Activated CD8-positive, alpha-beta T cell treated with anti-CD3 and anti-CD28 coated beads, Interleukin-2, amount 10 ng/mL, durations not matched to agents 7 days and 5 days (primary cell): ENCODE measurements around the gene SLC29A1. TPM values are rescaled to one million over a fixed set of nuclear protein-coding genes. Genes with fewer than 3 reads are reported as not detected.

Experiments used
- ATAC-seq: fragments of 150-1000 bp; cut with Tn5 transposase; one replicate; pipeline ENCODE4 v1.10.0; 2021; ENCODE audit warnings: moderate library complexity
- CTCF ChIA-PET: fragments of 350-600 bp; sonication (Branson Sonifier 250); formaldehyde crosslinking; loops from one replicate; lab custom pipeline; 2021; ENCODE audit warnings: antibody characterized with exemption; lab: Charles Lee
- POLR2A ChIA-PET: fragments of 350-600 bp; sonication (Branson Sonifier 250); formaldehyde crosslinking; loops from one replicate; lab custom pipeline; 2021; ENCODE audit warnings: antibody characterized with exemption; lab: Charles Lee
- DNase-seq: peaks from one replicate; pipeline ENCODE4 v3.0.0-alpha.2; 2020
- H3K27ac Mint-ChIP-seq: one replicate; pipeline ENCODE4 v1.8.0; 2021; ENCODE audit warnings: mild to moderate bottlenecking, mixed read lengths
- H3K27me3 Mint-ChIP-seq: one replicate; pipeline ENCODE4 v1.8.0; 2021; ENCODE audit warnings: low read depth, mixed read lengths
- H3K36me3 Mint-ChIP-seq: one replicate; pipeline ENCODE4 v1.8.0; 2021; ENCODE audit warnings: low read depth, mixed read lengths
- H3K4me1 Mint-ChIP-seq: one replicate; pipeline ENCODE4 v1.8.0; 2021; ENCODE audit warnings: low read depth, mixed read lengths
- H3K4me3 Mint-ChIP-seq: one replicate; pipeline ENCODE4 v1.8.0; 2021; ENCODE audit warnings: mild to moderate bottlenecking, mixed read lengths
- H3K9me3 Mint-ChIP-seq: one replicate; pipeline ENCODE4 v1.8.0; 2022; ENCODE audit warnings: mixed read lengths; ENCODE audit not compliant: insufficient read depth
- total RNA-seq, 2 experiments: library from RNA; stranded (reverse); gene quantifications; one replicate each; pipeline ENCODE4 v1.2.3, GENCODE V29; 2021

The SLC29A1 gene
- total RNA-seq, 2 experiments from 2014 or later = 49.2 to 53.4 TPM

GRCh38 chr6:44270526-44271405 is 47.4 kb downstream of the SLC29A1 start:
- peaks cover 52% of the 10 kb centered on the region for H3K27me3 Mint-ChIP-seq
- H3K4me1 Mint-ChIP-seq = peaks cover 32% of the 10 kb centered on the region
- ChIA-PET POLR2A (interaction anchor here (0.6 to 1.3 kb wide), 3 partner anchors 40 to 1106 kb away, joined by 3 read pairs; partner anchors contain the start of gene CDC5L), CTCF (interaction anchor here (6.5 to 7.4 kb wide), 2 partner anchors 42 to 65 kb away, joined by 49 to 137 read pairs; partner anchors contain the start of gene AARS2)
- DNase-seq (no peak), ATAC-seq (no peak)
- no peaks in the 10 kb centered on the region for H3K36me3 Mint-ChIP-seq
- no peaks in the 10 kb centered on the region for H3K9me3 Mint-ChIP-seq
- no peak overlapping the region for H3K4me3 Mint-ChIP-seq
- no peak overlapping the region for H3K27ac Mint-ChIP-seq

GRCh38 chr6:44271406-44271723 is 48.0 kb downstream of the SLC29A1 start:
- POLR2A ChIA-PET = interaction anchor here (1.3 kb wide), 1 partner anchor 39 kb away, joined by 3 read pairs; no protein-coding TSS in a partner anchor
- no peak for ATAC-seq
- CTCF ChIA-PET = interaction anchor here (1.2 to 6.5 kb wide), 3 partner anchors 9 to 42 kb away, joined by 3 to 49 read pairs (median 5); partner anchors contain the start of gene AARS2
- H3K4me3 Mint-ChIP-seq = no peak overlapping the region
- H3K27ac Mint-ChIP-seq = no peak overlapping the region
- H3K9me3 Mint-ChIP-seq = no peaks in the 10 kb centered on the region
- H3K27me3 Mint-ChIP-seq = peaks cover 53% of the 10 kb centered on the region
- DNase-seq = no peak
- H3K4me1 Mint-ChIP-seq = peaks cover 26% of the 10 kb centered on the region
- H3K36me3 Mint-ChIP-seq = no peaks in the 10 kb centered on the region

DNA sequence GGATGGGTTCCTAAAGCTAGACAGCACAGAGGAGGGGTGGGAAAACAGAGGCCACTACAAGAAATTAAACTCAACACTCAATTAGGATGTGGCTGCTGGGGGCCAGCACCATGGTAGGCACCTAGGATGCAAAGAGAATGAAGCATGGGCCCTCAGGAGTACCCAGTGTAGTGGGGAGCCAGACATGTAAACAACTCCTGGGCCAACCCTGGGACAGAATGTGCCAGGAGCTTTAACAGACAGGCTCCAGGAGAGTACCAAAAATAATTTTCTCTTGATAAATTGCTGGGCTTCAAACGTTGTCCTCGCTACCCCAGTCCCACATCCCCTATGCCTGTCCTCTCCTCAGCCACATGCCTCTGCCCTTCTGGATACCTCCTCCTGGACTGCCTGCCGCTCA is 48.5 kb downstream of the SLC29A1 start:
- H3K4me3 Mint-ChIP-seq = no peak overlapping the region

DNA sequence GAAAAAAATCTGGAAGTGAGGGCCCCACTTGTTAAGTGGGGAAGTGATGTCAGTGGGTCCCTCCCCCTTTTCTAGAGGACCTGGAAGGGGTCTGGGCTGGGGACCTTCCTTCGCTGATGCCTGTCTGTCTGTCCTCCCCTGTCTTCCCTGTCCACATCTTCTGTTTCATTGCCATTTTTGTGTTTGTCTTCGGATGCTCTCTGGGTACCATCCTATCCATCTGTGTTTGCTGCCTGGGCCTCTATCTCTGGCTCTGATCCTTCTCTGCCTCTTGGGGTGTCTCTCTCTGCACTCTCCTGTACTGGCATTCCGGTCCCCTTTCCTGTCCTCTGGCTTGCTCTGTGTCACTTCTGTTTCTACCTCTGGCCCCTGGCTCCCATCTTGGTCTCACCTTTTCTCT is 49.1 kb downstream of the SLC29A1 start:
- ATAC-seq = no peak
- H3K36me3 Mint-ChIP-seq = no peaks in the 10 kb centered on the region
- peaks cover 17% of the 10 kb centered on the region for H3K4me1 Mint-ChIP-seq
- ChIA-PET POLR2A (interaction anchor here (0.6 to 1.2 kb wide), 2 partner anchors 26 to 60 kb away, joined by 3 to 5 read pairs; partner anchors contain the start of gene HSP90AB1), CTCF (interaction anchor here (1.2 to 1.3 kb wide), 2 partner anchors 10 to 32 kb away, joined by 3 to 5 read pairs; no protein-coding TSS in a partner anchor)
- H3K27me3 Mint-ChIP-seq = peaks cover 63% of the 10 kb centered on the region
- H3K4me3 Mint-ChIP-seq = no peak overlapping the region
- H3K27ac Mint-ChIP-seq = no peak overlapping the region
- DNase-seq = no peak
- no peaks in the 10 kb centered on the region for H3K9me3 Mint-ChIP-seq

More for the DNA sequence above, 48.5 kb downstream of the SLC29A1 start:
- peaks cover 20% of the 10 kb centered on the region for H3K4me1 Mint-ChIP-seq
- CTCF ChIA-PET = interaction anchor here (1.2 to 6.5 kb wide), 3 partner anchors 10 to 41 kb away, joined by 3 to 49 read pairs (median 5); partner anchors contain the start of gene AARS2
- H3K9me3 Mint-ChIP-seq = no peaks in the 10 kb centered on the region
- no peak for DNase-seq
- no peaks in the 10 kb centered on the region for H3K36me3 Mint-ChIP-seq
- H3K27me3 Mint-ChIP-seq = peaks cover 57% of the 10 kb centered on the region
- no peak overlapping the region for H3K27ac Mint-ChIP-seq
- no peak for ATAC-seq
- POLR2A ChIA-PET = interaction anchor here (0.6 to 1.3 kb wide), 3 partner anchors 25 to 61 kb away, joined by 3 to 5 read pairs (median 3); partner anchors contain the start of gene HSP90AB1

- CTCF ChIA-PET = interaction anchor here (1.3 kb wide), 2 partner anchors 31 to 32 kb away, joined by 5 read pairs; no protein-coding TSS in a partner anchor
- Mint-ChIP-seq H3K4me1 (peaks cover 13% of the 10 kb centered on the region), H3K4me3 (no peak overlapping the region), H3K36me3 (no peaks in the 10 kb centered on the region), H3K27me3 (peaks cover 69% of the 10 kb centered on the region), H3K27ac (no peak overlapping the region), H3K9me3 (no peaks in the 10 kb centered on the region)
- DNase-seq = no peak
- POLR2A ChIA-PET = interaction anchor here (1.2 kb wide), 1 partner anchor 26 kb away, joined by 5 read pairs; the partner anchor contains the start of gene HSP90AB1
- ATAC-seq = no peak
Observed at GRCh38 chr6:44272999-44273566, 49.7 kb downstream of the SLC29A1 start.

- no peak overlapping the region for H3K27ac Mint-ChIP-seq
- peaks cover 13% of the 10 kb centered on the region for H3K4me1 Mint-ChIP-seq
- POLR2A ChIA-PET = no interaction called here
- H3K27me3 Mint-ChIP-seq = peaks cover 72% of the 10 kb centered on the region
- DNase-seq (no peak), ATAC-seq (no peak)
- no peaks in the 10 kb centered on the region for H3K9me3 Mint-ChIP-seq
- H3K4me3 Mint-ChIP-seq = no peak overlapping the region
- CTCF ChIA-PET = interaction anchor here (1.3 kb wide), 1 partner anchor 31 kb away, joined by 5 read pairs; no protein-coding TSS in a partner anchor
- H3K36me3 Mint-ChIP-seq = no peaks in the 10 kb centered on the region
Observed at GRCh38 chr6:44273617-44274016, 50.2 kb downstream of the SLC29A1 start.

GRCh38 chr6:44275271-44275748 is 51.9 kb downstream of the SLC29A1 start:
- DNase-seq (no peak), ATAC-seq (peak; percentile 6)
- Mint-ChIP-seq H3K4me1 (peaks cover 3% of the 10 kb centered on the region), H3K36me3 (no peaks in the 10 kb centered on the region), H3K27ac (no peak overlapping the region), H3K4me3 (no peak overlapping the region), H3K27me3 (peaks cover 68% of the 10 kb centered on the region), H3K9me3 (no peaks in the 10 kb centered on the region)
- ChIA-PET POLR2A (no interaction called here), CTCF (interaction anchor here (0.7 to 1.0 kb wide), 2 partner anchors 38 to 95 kb away, joined by 4 read pairs; partner anchors contain the start of gene AARS2)

- H3K4me3 Mint-ChIP-seq = no peak overlapping the region
- H3K36me3 Mint-ChIP-seq = no peaks in the 10 kb centered on the region
- H3K9me3 Mint-ChIP-seq = no peaks in the 10 kb centered on the region
- ATAC-seq (peak; percentile 70), DNase-seq (peak; percentile 36)
- peaks cover 67% of the 10 kb centered on the region for H3K27me3 Mint-ChIP-seq
- H3K27ac Mint-ChIP-seq = no peak overlapping the region
- ChIA-PET POLR2A (interaction anchor here (0.8 kb wide), 2 partner anchors 28 to 607 kb away, joined by 3 read pairs; no protein-coding TSS in a partner anchor), CTCF (interaction anchor here (0.7 to 1.0 kb wide), 3 partner anchors 12 to 95 kb away, joined by 3 to 4 read pairs (median 4); partner anchors contain the start of gene AARS2)
- H3K4me1 Mint-ChIP-seq = peaks cover 2% of the 10 kb centered on the region
Observed at GRCh38 chr6:44275749-44276648, 52.6 kb downstream of the SLC29A1 start.

- H3K36me3 Mint-ChIP-seq = no peaks in the 10 kb centered on the region
- DNase-seq = no peak
- POLR2A ChIA-PET = interaction anchor here (0.8 kb wide), 1 partner anchor 608 kb away, joined by 3 read pairs; no protein-coding TSS in a partner anchor
- H3K9me3 Mint-ChIP-seq = no peaks in the 10 kb centered on the region
- no peak overlapping the region for H3K27ac Mint-ChIP-seq
- CTCF ChIA-PET = interaction anchor here (1.1 to 2.1 kb wide), 2 partner anchors 9 to 28 kb away, joined by 4 to 15 read pairs; no protein-coding TSS in a partner anchor
- no peak overlapping the region for H3K4me3 Mint-ChIP-seq
- H3K27me3 Mint-ChIP-seq = peaks cover 58% of the 10 kb centered on the region
- no peak for ATAC-seq
- no peaks in the 10 kb centered on the region for H3K4me1 Mint-ChIP-seq
Observed at GRCh38 chr6:44276667-44277640, 53.6 kb downstream of the SLC29A1 start.

- Mint-ChIP-seq H3K4me1 (no peaks in the 10 kb centered on the region), H3K4me3 (no peak overlapping the region), H3K9me3 (no peaks in the 10 kb centered on the region), H3K36me3 (no peaks in the 10 kb centered on the region), H3K27me3 (peaks cover 52% of the 10 kb centered on the region), H3K27ac (no peak overlapping the region)
- ChIA-PET POLR2A (no interaction called here), CTCF (interaction anchor here (1.1 to 2.1 kb wide), 2 partner anchors 10 to 27 kb away, joined by 4 to 15 read pairs; no protein-coding TSS in a partner anchor)
- no peak for DNase-seq
- ATAC-seq = no peak
Observed at GRCh38 chr6:44277763-44278162, 54.4 kb downstream of the SLC29A1 start.
